NCI-H2196 (cell line): Measurements from ENCODE around the gene PPP2R3A.
"Not testable (repeated sequence)": the region's sequence is repeated elsewhere in the genome, so short reads cannot be mapped to it uniquely, and the experiment has no call there.

ENCODE experiments used
- DNase-seq: peaks from one replicate; lab custom pipeline; 2025; ENCODE audit not compliant: unreplicated experiment; lab: John Stamatoyannopoulos, UW

Gene PPP2R3A

DNA sequence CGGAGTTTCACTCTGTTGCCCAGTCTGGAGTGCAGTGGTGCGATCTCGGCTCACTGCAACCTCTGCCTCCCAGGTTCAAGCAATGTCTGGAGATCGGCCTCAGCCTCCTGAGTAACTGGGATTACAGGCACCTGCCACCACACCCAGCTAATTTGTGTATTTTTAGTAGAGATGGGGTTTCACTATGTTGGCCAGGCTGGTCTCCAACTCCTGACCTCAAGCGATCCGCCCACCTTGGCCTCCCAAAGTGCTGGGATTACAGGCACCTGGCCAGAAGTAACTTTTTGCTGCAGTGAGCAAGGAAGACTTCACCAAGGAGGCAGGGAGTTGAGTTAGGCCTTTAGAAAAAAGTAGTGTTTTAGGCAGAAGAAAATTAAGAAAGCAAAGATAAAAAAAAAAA is 226.7 kb downstream of the PPP2R3A start:
- DNase-seq, result not testable (repeated sequence)

DNA sequence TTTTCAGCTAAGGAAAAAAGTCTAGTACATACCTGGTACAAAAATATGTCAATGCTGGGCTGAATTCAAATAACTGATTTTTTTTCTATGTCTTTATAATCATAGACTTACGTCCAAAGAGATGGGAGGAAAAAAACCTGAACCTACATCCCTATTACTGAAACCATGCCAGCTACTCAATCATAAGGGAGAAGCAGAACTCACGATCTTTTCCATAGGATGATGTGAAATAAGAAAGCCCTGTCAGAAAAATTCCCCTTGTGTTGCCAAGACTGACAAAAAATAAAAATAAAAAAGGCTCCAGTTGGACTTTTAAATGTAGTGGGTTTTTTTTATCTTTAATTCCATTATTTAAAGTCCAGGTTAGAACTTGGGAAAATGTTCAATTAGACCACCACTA is 227.3 kb downstream of the PPP2R3A start:
- DNase-seq, result no peak

DNA sequence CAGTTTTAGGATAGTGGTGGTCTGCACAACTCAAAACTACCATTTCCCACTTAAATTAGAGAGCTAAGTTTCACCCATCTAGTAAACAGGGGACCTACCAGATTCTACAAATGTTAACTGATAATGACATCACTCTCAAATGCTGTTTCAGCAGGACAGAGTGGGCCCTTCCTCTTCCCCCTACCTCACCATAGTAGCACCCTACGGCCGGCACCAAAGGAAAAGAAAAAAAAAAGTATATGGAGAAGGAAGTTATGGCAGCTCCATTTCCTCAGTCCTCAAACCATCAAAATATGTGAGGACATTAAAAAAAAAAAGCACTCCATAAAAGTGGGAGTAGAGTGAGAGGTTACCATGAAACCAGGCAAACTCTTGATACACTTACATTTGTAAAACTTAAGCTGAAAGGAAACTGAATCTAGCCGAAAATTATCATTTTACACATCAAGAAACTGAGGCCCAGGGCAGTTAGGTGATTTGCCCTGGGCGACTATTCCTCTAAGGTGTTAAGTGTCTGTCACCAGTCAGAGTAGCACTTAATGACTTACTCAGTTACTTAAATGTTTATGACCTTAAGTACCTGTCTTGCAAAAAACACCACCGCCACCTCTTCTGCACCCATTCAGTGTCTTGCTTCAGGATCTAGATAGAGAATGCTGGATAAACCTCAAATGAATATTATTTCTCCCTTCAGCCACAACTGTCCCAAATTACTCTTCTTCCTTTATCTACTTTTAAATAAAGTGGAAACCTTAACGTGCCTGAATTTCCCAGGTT is 227.9 kb downstream of the PPP2R3A start:
- DNase-seq, result no peak

DNA sequence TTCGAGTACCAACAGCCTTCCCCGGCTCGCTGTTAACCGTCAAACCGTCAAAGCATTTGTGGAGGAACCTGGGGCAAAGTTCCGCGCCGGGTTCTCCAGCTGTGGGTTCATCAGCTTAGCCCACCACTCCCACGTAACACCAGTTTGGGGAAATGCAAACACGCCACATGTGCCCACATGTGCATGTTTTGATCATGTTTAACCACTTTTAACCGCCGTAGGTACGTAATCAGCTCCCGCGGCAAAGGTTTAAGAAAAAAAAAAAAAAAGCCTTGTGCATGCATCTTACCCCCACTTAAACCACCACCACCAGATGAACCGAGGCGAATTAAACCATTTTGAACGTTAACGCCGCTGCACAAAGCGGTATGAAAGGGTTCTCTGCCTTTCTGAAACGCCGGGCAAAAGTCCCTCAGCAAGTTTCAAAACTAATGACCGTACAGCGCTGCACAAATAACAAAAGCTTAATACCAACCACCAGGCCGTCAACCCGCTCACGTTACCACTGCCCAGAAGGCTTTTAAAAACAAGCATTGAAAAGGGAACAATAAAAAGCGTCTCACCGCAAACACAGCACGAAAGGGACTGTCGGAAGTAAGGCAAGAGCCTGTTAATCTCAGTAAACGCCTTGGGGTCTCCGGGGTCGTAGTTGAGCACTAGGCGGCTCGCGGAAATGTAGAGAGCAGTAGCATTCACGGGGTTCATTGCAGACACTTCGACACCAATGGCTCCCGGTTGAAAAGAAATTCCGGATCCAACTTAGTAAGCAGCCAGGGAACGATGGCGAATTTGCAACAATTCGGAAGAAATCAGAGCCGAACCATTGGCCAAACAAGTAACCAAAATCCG is 229.1 kb downstream of the PPP2R3A start:
- DNase-seq, result no peak

DNA sequence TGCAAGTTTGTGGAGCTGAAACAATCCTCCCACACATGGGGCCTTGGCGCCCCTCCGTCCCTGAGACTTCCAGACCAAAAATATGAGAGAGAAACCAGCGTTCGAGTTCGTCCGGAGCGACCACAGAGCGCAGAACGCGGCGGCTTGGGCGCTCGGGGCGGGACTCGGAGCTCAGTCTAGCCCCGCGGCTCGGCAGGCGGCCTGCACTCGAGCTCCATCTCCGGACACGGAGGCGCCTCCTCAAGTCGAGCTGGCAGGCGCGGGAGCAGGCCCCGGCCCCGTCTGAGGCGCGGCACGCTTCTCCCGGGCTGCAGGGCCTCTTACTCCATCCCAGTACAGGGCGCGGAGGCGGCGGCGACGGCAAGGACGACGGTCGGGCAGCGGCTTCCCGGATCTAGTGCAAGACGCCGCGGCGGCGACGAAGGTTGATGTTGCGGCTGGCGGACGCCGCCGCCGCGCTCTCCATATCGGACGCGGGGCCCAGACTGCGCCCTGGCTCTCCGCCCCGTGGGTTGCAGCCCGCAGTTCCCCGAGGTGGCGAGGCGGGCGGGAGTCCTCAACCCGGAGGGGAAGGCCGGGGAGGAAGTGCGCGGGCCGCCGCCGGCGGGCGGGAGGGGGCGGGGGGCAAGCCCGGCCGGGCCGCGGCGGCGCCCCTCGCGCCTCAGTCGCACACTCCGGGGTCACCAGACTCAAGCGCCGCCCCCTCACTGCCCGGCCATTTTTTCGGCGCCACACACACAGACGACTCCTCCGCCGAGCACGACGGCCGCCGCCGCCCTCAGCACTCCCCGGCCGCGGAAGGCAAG is 229.9 kb downstream of the PPP2R3A start:
- peak; percentile 86 for DNase-seq

DNA sequence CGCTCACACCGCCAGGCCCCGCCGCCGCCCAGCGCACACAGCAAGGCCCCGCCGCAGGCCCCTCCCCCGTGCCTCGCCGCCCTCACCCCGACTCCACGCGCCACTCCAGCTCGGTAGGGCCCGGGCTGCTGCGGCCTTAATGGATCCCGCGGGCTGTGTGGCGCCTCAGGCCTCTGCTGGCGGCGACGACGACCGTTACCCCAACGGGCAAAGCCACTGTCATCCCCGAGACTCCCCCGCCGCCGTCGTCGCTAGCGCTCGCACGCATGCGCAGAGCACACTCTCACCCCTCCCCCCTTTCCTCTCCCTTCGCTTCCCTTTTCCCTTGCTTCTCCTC is 230.5 kb downstream of the PPP2R3A start, which contains the start of gene MSL2:
MSL2 (minus strand) TSS at position 272 of the 337 bp plus-strand sequence. CDS start 1,222 bp downstream, outside the sequence.
- DNase-seq, result no peak

DNA sequence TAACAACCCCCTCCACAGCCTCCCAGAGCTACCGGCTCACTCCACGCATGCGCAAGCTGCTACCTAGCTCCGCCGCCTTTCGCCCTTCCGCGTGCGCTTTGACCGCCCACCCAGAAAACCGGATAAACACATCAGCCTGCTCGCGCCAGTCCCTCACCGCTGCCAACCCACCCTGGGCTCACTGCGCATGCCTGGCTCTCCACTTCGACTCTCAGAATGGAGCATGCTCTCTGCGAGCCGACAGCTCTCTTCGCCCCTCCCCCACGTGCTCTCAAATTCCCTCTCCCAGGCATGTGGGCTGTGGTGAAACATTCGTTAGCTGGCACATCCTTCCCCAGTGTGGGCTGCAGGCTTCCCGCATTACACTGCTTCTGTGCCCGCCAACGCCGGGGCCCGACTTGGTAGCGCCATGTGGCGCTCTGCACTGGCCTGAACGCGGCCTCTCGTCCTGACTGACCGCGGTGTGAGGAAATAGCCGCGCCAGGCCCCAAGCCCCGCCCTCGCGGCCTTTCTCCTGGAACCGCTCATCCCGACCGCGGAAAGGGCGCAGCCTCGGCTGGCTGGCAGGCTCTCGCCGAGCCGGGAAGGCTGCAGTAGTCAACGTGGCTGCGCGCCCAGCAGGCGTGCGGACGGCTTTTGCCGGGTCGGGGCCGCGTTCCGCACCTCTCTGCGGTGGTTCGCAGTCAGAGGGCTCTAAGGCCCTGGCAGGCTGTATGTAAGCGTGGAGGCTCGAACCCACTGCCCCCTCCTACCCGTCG is 231.1 kb downstream of the PPP2R3A start:
- peak; percentile 100 for DNase-seq

DNA sequence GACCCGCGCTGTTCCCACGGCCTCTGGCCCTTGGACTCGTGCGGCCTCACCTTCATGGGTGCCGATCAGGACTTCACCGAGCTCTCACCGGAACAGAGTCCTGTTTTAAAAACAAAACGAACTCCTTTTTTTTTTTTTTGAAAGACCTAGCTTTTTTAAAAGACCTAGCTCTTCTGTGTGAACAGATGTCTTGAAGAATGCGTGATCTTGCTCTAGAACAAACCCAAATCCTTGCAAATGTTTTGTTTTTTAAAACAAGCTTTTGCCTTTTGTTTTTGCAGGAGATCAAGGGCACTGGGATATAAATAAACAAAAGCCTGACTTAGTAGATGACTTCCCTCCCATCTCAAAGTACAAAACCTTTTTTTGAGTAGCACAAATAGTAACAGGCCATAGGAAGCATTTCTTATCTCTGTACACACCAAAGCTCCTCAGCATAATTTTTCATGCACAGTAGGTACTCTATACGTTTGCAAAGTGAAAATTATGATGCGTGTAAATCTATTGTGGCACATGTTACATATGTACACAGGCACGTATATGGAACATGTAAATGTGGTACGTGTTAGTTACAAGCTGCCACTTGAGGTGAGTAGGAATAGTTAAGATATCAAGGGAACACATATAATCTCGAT is 231.7 kb downstream of the PPP2R3A start:
- DNase-seq, result no peak
